ENCODE measurements around the gene SHOC2.

Gene SHOC2

GRCh38 chr10:111015181-111015580 is 95.8 kb downstream of the SHOC2 start:
- no peak for DNase-seq (ENCODE audit: extremely low spot score)
- TF ChIP-seq LEF1 (IDR thresholded peaks at IDR 0.05; ENCODE audit: borderline replicate concordance) (no peak), TARDBP (IDR thresholded peaks at IDR 0.05) (no peak), L3MBTL2 (conservative IDR thresholded peaks at IDR 0.05) (no peak), FOXM1 (IDR thresholded peaks at IDR 0.05; ENCODE audit: borderline replicate concordance) (no peak), BHLHE40 (IDR thresholded peaks at IDR 0.05; ENCODE audit: borderline replicate concordance) (no peak), FOXA1 (IDR thresholded peaks at IDR 0.05) (no peak), HDGF (IDR thresholded peaks at IDR 0.05; ENCODE audit: borderline replicate concordance) (no peak), SP1 (IDR thresholded peaks at IDR 0.05) (no peak), PKNOX1 (IDR thresholded peaks at IDR 0.05) (no peak), SUZ12 (IDR thresholded peaks at IDR 0.05) (no peak)
- CTCF ChIA-PET, result no interaction called here
- POLR2A ChIA-PET, result no interaction called here

GRCh38 chr10:111017098-111017497 is 97.7 kb downstream of the SHOC2 start:
- DNase-seq (ENCODE audit: extremely low spot score), result no peak
- CTCF ChIA-PET, result no interaction called here
- no peak for TF ChIP-seq FOXA1 (IDR thresholded peaks at IDR 0.05)
- TF ChIP-seq L3MBTL2 (conservative IDR thresholded peaks at IDR 0.05), result no peak
- TF ChIP-seq CTBP1 (IDR thresholded peaks at IDR 0.05; ENCODE audit: borderline replicate concordance), result no peak
- no peak for TF ChIP-seq SP1 (IDR thresholded peaks at IDR 0.05)
- no peak for TF ChIP-seq FOXM1 (IDR thresholded peaks at IDR 0.05; ENCODE audit: borderline replicate concordance)
- TF ChIP-seq ELF4 (IDR thresholded peaks at IDR 0.05), result no peak
- no peak for TF ChIP-seq TARDBP (IDR thresholded peaks at IDR 0.05)
- TF ChIP-seq SUZ12 (IDR thresholded peaks at IDR 0.05), result no peak
- no peak for TF ChIP-seq ARNT (IDR thresholded peaks at IDR 0.05)
- no peak for TF ChIP-seq FOXK2 (IDR thresholded peaks at IDR 0.05)
- TF ChIP-seq ZNF384 (IDR thresholded peaks at IDR 0.05), result no peak
- TF ChIP-seq LEF1 (IDR thresholded peaks at IDR 0.05; ENCODE audit: borderline replicate concordance), result no peak
- POLR2A ChIA-PET, result no interaction called here

- POLR2A ChIA-PET, result no interaction called here
- no peak for DNase-seq (ENCODE audit: extremely low spot score)
- CTCF ChIA-PET, result no interaction called here
- TF ChIP-seq HDGF (IDR thresholded peaks at IDR 0.05; ENCODE audit: borderline replicate concordance), result no peak
- no peak for TF ChIP-seq ARNT (IDR thresholded peaks at IDR 0.05)
- TF ChIP-seq SP1 (IDR thresholded peaks at IDR 0.05), result no peak
- TF ChIP-seq SUZ12 (IDR thresholded peaks at IDR 0.05), result no peak
- no peak for TF ChIP-seq FOXK2 (IDR thresholded peaks at IDR 0.05)
- no peak for TF ChIP-seq CTBP1 (IDR thresholded peaks at IDR 0.05; ENCODE audit: borderline replicate concordance)
- TF ChIP-seq L3MBTL2 (conservative IDR thresholded peaks at IDR 0.05), result no peak
- TF ChIP-seq TARDBP (IDR thresholded peaks at IDR 0.05), result no peak
- TF ChIP-seq NFRKB (IDR thresholded peaks at IDR 0.05), result no peak
- TF ChIP-seq FOXM1 (IDR thresholded peaks at IDR 0.05; ENCODE audit: borderline replicate concordance), result no peak
- TF ChIP-seq LEF1 (IDR thresholded peaks at IDR 0.05; ENCODE audit: borderline replicate concordance), result no peak
- TF ChIP-seq PKNOX1 (IDR thresholded peaks at IDR 0.05), result no peak
- no peak for TF ChIP-seq ELF4 (IDR thresholded peaks at IDR 0.05)
- no peak for TF ChIP-seq BHLHE40 (IDR thresholded peaks at IDR 0.05; ENCODE audit: borderline replicate concordance)
- no peak for TF ChIP-seq ZNF384 (IDR thresholded peaks at IDR 0.05)
- TF ChIP-seq FOXA1 (IDR thresholded peaks at IDR 0.05), result no peak
Observed at GRCh38 chr10:111018021-111018420, 98.6 kb downstream of the SHOC2 start.

GRCh38 chr10:111023060-111023459 is 103.7 kb downstream of the SHOC2 start:
- CTCF ChIA-PET, result no interaction called here
- DNase-seq (ENCODE audit: extremely low spot score), result no peak
- POLR2A ChIA-PET, result no interaction called here
- TF ChIP-seq CTBP1 (IDR thresholded peaks at IDR 0.05; ENCODE audit: borderline replicate concordance), result no peak

GRCh38 chr10:111030042-111030750 is 110.8 kb downstream of the SHOC2 start:
- POLR2A ChIA-PET, result no interaction called here
- CTCF ChIA-PET, result no interaction called here
- TF ChIP-seq ARNT (IDR thresholded peaks at IDR 0.05) (no peak), ELF4 (IDR thresholded peaks at IDR 0.05) (no peak), ZNF384 (IDR thresholded peaks at IDR 0.05) (no peak), HDGF (IDR thresholded peaks at IDR 0.05; ENCODE audit: borderline replicate concordance) (no peak), FOXK2 (IDR thresholded peaks at IDR 0.05) (no peak), BHLHE40 (IDR thresholded peaks at IDR 0.05; ENCODE audit: borderline replicate concordance) (no peak), L3MBTL2 (conservative IDR thresholded peaks at IDR 0.05) (no peak), SP1 (IDR thresholded peaks at IDR 0.05) (no peak), FOXM1 (IDR thresholded peaks at IDR 0.05; ENCODE audit: borderline replicate concordance) (no peak), TARDBP (IDR thresholded peaks at IDR 0.05) (no peak), NFRKB (IDR thresholded peaks at IDR 0.05) (no peak), PKNOX1 (IDR thresholded peaks at IDR 0.05) (no peak), SUZ12 (IDR thresholded peaks at IDR 0.05) (no peak), LEF1 (IDR thresholded peaks at IDR 0.05; ENCODE audit: borderline replicate concordance) (no peak)
- no peak for DNase-seq (ENCODE audit: extremely low spot score)

- CTCF ChIA-PET, result no interaction called here
- DNase-seq (ENCODE audit: extremely low spot score), result no peak
- POLR2A ChIA-PET, result no interaction called here
- TF ChIP-seq ARNT (IDR thresholded peaks at IDR 0.05) (no peak), FOXA1 (IDR thresholded peaks at IDR 0.05) (no peak), TARDBP (IDR thresholded peaks at IDR 0.05) (no peak), FOXK2 (IDR thresholded peaks at IDR 0.05) (no peak), HDGF (IDR thresholded peaks at IDR 0.05; ENCODE audit: borderline replicate concordance) (no peak), BHLHE40 (IDR thresholded peaks at IDR 0.05; ENCODE audit: borderline replicate concordance) (no peak), ZNF384 (IDR thresholded peaks at IDR 0.05) (no peak), SP1 (IDR thresholded peaks at IDR 0.05) (no peak)
Observed at GRCh38 chr10:111034598-111035310, 115.3 kb downstream of the SHOC2 start.
